Pancreas (tissue), 10 donors: ENCODE measurements around the gene TAMALIN. TPM values are rescaled to one million over a fixed set of nuclear protein-coding genes. Genes with fewer than 3 reads are reported as not detected.
A peak's percentile ranks its signal among the peaks of the same experiment; 100 is the strongest.

Experiments
- ATAC-seq, 4 donors: fragments of 200-7000 bp; cut with Tn5 transposase; one replicate each; pipeline versions ENCODE4 v1.8.0 to v1.9.1; 2020; ENCODE audit warnings: mild to moderate bottlenecking in 4 of 4, moderate library complexity in 4 of 4
- DNase-seq, 6 donors: peaks; one replicate each; pipeline ENCODE4 v3.0.0-alpha.2; 2020
- FAIRE-seq: peaks from 2 replicates; lab custom pipeline; 2012; peaks lifted over from hg19 to GRCh38; lab: Jason Lieb, UNC
- H3K27ac ChIP-seq, 4 donors: fragments of 200-600 bp; sonication (generic); 1 replicate in 3 of 4; 2 replicates in 1 of 4; pipeline versions ENCODE4 v1.5.0 to v1.8.0; 2020
- H3K27me3 ChIP-seq, 4 donors: fragments of 200-600 bp; one replicate each; pipeline ENCODE4 v1.8.0; 2021
- H3K36me3 ChIP-seq, 3 donors: fragments of 200-600 bp; sonication (generic) in 1 of 3; one replicate each; pipeline versions ENCODE4 v1.5.0 to v1.8.0; 2020 to 2021
- H3K4me1 ChIP-seq, 3 donors: fragments of 200-600 bp; one replicate each; pipeline ENCODE4 v1.8.0; 2021
- H3K4me3 ChIP-seq, 4 donors: fragments of 200-600 bp; sonication (generic) in 2 of 4; one replicate each; pipeline versions ENCODE4 v1.5.0 to v1.8.0; 2020 to 2021
- H3K9me3 ChIP-seq, 4 donors: fragments of 200-600 bp; one replicate each; pipeline ENCODE4 v1.8.0; 2021
- CTCF ChIP-seq, 4 donors: fragments of 200-600 bp; sonication (generic) in 3 of 4; IDR thresholded peaks; one replicate each; pipeline versions ENCODE4 v1.5.0 to v1.8.0; 2021; ENCODE audit warnings: antibody characterized with exemption in 4 of 4
- WGBS, 2 donors: extraction: QIAGEN DNeasy Blood & Tissue Kit; methylation state at CpG; one replicate each; pipeline ENCODE4 v1.1.7; 2013; 5-methylcytosine and 5-hydroxymethylcytosine counted together
- intact Hi-C, 3 donors: fragments of 100-400 bp; cut with DNase I; formaldehyde crosslinking; loops; one replicate each; pipeline versions ENCODE4 v1.11.1 to v1.14.2; 2022
- polyA plus RNA-seq, 2 donors: library from polyadenylated mRNA; stranded (reverse); fragments of 200-250 nt; gene quantifications; one replicate each; pipeline ENCODE4 v1.2.3, GENCODE V29; 2013
- total RNA-seq, 6 donors: library from RNA; stranded (reverse); fragmentation: NEBNext Ultra II Directional in 4 of 6; extraction: Animal tissue kit (Norgen Biotek cat#: 25700) in 4 of 6; gene quantifications; one replicate each; pipeline versions ENCODE4 v1.2.1 to v1.2.4, GENCODE V29; 2021 to 2023
- donor health status: healthy with polysubstance abuse.
- donor health status: DM: no; HTN: no; CAD: no; lungs with moderate emphysema.
- donor health status: DM: no; HTN: no; CAD: no.
- donor health status: control.
- donor health status: control.
- donor health status: Bipolar disorder and iron deficiency.
- donor health status: DM: yes; HTN: yes; CAD: no.
- donor health status: DM: no; HTN: no; CAD: no.
- donor health status: DM: no; HTN: no; CAD: no.
- donor health status: DM: yes; HTN: yes; CAD: no.

The TAMALIN gene
- total and polyA plus RNA-seq, 8 donors: 7.1 to 51.6 (median 13.6) TPM

DNA sequence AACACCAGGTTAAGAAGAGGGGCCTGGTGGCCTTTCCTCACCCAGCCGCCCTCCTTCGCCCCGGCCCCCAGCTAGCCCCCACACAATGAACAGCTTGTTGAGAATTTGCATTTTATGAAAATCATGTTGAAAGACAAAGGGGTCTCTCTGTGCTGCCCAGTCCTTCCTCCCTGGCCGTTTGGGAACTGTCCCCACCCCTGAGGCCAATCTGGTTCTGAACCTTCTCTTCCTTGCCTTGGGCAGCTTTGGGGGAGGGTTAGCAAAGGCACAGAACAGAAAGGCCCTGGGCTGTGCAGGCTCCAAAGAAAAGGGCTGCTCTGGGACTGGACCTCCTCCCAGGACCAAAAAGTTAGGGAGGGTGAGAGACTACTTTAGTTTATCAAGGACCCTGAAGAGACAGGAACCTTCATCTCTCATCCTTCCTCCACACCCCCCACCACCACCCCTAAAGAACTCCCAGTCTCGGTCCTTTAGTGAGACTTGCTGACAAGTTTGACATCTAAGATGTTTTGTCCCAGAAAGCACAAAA is 1.3 kb downstream of the TAMALIN start:
- no peak for TF ChIP-seq CTCF (IDR thresholded peaks at IDR 0.05)
- intact Hi-C loops: no loop called here
- DNase-seq (peak in 2 of 6 donors; percentile 25 to 33), ATAC-seq (no peak), FAIRE-seq (no peak)
- no peaks in the 10 kb centered on the region for H3K9me3 ChIP-seq
- peak overlapping the region in 3 of 4 donors; percentile 54 to 69 (median 61) for H3K4me3 ChIP-seq
- H3K27ac ChIP-seq: peak overlapping the region; percentile 22 to 76 (median 48)
- H3K36me3 ChIP-seq: peaks cover 0 to 3% (median 0%) of the 10 kb centered on the region in 3 donors
- H3K4me1 ChIP-seq: peaks cover 0 to 7% (median 0%) of the 10 kb centered on the region in 3 donors
- H3K27me3 ChIP-seq: no peaks in the 10 kb centered on the region
- WGBS, 2 donors: 55 to 61% methylated on average over 5 of the region's 5 CpGs

DNA sequence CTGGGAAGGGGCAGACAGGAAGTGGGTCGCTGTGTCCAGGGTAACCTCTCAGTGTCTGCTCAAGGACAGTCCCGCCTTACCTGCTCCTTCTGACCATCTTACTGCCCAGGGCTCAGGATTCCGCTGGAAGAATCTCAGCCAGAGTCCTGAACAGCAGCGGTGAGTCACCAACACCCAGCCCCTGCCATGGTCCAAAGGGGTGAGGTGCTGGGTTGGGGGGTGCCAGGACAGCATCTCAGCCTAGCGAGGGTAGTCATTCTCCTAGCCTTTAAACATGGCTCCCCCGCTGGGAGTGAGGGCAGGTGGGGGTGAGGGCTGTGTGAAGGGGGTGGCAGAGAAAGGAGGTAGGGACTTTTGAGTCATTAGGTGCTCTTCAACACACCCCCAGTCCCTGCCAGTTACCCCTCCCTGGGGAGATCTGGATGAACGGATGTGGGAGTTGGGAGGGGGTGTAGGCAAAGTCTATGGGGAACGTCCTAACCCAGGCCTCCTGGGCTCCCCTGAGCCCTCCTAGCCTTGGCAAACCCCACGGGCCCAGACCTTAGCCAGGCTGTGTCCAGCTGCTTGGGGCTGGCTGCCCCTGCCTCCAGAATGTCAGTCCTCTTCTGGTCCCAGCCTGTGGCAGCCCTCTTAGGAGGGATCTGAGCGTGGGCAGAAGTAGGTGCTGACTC is 2.5 kb downstream of the TAMALIN start:
- H3K4me3 ChIP-seq: peak overlapping the region in 1 of 4 donors; percentile 69
- H3K36me3 ChIP-seq: peaks cover 0 to 7% (median 0%) of the 10 kb centered on the region in 3 donors
- peaks cover 0 to 7% (median 0%) of the 10 kb centered on the region in 3 donors for H3K4me1 ChIP-seq
- no peaks in the 10 kb centered on the region for H3K9me3 ChIP-seq
- FAIRE-seq: no peak
- H3K27me3 ChIP-seq: no peaks in the 10 kb centered on the region
- 79% methylated on average over 10 of the region's 10 CpGs for WGBS, 2 donors
- H3K27ac ChIP-seq: peak overlapping the region in 2 of 4 donors; percentile 41
- no peak for ATAC-seq
- intact Hi-C loops: no loop called here
- peak in 2 of 6 donors; percentile 23 to 37 for DNase-seq
- TF ChIP-seq CTCF (IDR thresholded peaks at IDR 0.05): no peak

DNA sequence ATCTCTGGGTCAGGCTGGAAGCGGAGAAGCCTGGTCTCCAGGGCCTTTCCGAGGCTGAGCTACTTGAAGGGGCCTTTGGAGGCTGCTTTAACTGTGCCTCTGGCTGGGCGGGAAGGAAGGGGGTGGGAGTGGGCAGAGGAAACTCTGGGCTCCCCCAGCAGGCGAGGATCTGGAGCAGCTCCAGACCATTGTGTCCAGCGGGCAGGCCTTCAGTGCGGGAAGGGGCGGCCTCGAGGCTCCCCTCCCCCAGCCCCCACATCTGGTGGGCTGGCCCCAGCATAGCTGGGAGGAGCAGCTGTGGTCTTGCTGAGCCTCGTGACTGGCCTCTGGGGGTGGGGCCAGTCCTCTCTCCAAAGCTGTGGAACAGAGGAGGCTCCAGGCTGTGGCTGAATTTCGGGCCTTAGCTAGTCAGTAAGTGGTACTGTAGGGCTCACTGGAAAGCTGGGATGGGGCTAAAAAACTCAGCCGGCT is 3.4 kb downstream of the TAMALIN start:
- Histone ChIP-seq H3K4me3 (no peak overlapping the region), H3K27ac (peak overlapping the region in 3 of 4 donors; percentile 1 to 41 (median 41)), H3K4me1 (peaks cover 0 to 7% (median 0%) of the 10 kb centered on the region in 3 donors), H3K9me3 (no peaks in the 10 kb centered on the region), H3K36me3 (peaks cover 0 to 11% (median 0%) of the 10 kb centered on the region in 3 donors), H3K27me3 (no peaks in the 10 kb centered on the region)
- DNase-seq (peak in 4 of 6 donors; percentile 43 to 58 (median 52)), FAIRE-seq (no peak), ATAC-seq (peak in 3 of 4 donors; percentile 39 to 58 (median 53))
- no peak for TF ChIP-seq CTCF (IDR thresholded peaks at IDR 0.05)
- intact Hi-C loops: no loop called here
- WGBS, 2 donors: 50 to 51% methylated on average over 11 of the region's 11 CpGs

DNA sequence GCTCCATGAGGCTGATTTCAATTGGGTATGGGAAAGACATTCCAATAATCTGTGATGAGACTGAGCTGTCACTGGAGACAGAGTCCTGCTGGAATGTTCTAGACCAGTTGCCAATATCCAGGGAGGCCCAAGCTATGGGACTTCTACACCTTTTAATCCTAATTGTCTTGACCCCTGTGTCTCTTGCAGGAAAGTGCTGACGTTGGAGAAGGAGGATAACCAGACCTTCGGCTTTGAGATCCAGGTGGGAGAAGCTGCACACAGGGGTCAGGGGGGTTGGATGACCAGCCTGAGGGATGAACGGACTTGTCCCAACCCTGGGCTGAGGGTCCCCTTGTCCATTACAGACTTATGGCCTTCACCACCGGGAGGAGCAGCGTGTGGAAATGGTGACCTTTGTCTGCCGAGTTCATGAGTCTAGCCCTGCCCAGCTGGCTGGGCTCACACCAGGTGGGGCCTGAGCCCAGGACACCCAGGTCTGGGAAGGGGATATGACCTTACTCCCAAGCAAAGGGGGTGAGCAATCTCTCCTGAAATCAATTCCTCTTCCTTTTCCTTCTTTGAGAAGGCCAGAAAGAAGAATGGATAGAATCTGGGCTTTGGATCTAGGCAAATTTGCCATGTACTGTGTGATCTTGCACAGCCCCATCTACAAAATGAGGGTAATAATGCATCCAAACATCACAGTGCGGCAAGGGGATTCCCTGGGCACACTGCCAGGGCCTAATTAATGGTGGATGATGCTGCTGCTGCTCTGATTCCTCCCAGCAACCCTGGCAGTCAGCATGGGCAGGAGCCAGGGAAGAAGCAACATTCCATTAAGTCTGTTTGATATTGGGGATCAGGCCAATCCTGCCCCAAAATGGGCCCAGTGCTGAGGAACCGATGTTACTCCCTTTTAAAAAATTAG is 4.2 kb downstream of the TAMALIN start:
- no peaks in the 10 kb centered on the region for H3K27me3 ChIP-seq
- ATAC-seq (no peak), DNase-seq (peak in 1 of 6 donors; percentile 7), FAIRE-seq (no peak)
- 53 to 61% methylated on average over 8 of the region's 8 CpGs for WGBS, 2 donors
- peaks cover 0 to 7% (median 0%) of the 10 kb centered on the region in 3 donors for H3K4me1 ChIP-seq
- no peak overlapping the region for H3K4me3 ChIP-seq
- H3K27ac ChIP-seq: peak overlapping the region in 3 of 4 donors; percentile 1 to 41 (median 22)
- no peaks in the 10 kb centered on the region for H3K9me3 ChIP-seq
- intact Hi-C loops: no loop called here
- TF ChIP-seq CTCF (IDR thresholded peaks at IDR 0.05): no peak
- peaks cover 0 to 11% (median 0%) of the 10 kb centered on the region in 3 donors for H3K36me3 ChIP-seq
